ENCODE measurements around the gene CRISP3.
"Not testable (repeated sequence)": the region's sequence is repeated elsewhere in the genome, so short reads cannot be mapped to it uniquely, and the experiment has no call there.

CRISP3 gene

GRCh38 chr6:49744259-49744658, at the start of gene CRISP3:
Gene CRISP3 (minus strand): TSS chr6:49744388. CDS start chr6:49744367, 21 bp downstream.
- no peak for DNase-seq (ENCODE audit: low spot score)

- no peak for DNase-seq (ENCODE audit: low spot score)
These were observed 46.2 kb upstream of the CRISP3 start for GRCh38 chr6:49790341-49790740.

GRCh38 chr6:49787176-49787575, 43.0 kb upstream of the CRISP3 start, which contains the start of gene PGK2:
Gene PGK2 (minus strand): TSS chr6:49787285. CDS start chr6:49787187, 98 bp downstream.
- DNase-seq (ENCODE audit: low spot score) = no peak

DNA sequence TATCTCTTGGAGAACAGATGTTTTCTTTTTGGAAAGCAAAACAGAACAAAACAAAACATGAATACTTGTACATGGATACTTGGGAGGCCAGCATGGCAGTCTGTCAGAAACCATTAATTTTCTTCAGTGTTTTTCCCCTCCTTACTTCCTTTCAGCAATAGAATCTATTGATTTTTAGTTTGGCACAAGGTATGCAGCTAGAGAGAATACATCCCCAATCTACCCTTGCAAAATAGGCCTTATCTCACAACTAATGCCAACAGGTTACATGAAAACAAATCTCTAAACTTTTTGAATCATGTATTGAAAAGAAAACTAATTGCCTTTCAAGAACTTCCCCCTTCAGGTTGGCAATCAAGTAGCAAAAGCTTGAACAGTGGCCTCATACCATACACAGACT, 40.1 kb upstream of the CRISP3 start:
- no peak for DNase-seq (ENCODE audit: low spot score)

DNA sequence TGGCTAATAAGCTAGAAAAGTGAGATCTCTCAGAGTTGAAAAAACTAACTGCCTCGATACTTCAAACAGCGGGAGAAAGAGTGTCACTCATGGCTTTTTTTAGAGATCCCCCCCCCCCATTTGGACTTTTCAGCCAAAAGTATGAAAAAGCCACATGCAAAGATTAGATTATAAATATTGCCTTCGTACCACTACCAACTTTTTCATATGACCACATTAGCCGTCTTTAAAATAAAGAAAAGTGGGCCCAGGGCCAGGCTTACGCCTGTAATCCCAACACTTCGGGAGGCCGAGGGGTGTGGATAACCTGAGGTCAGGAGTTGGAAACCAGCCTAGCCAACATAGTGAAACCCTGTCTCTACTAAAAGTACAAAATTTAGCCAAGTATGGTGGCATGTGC, 38.5 kb upstream of the CRISP3 start:
- DNase-seq (ENCODE audit: low spot score) = no peak

DNA sequence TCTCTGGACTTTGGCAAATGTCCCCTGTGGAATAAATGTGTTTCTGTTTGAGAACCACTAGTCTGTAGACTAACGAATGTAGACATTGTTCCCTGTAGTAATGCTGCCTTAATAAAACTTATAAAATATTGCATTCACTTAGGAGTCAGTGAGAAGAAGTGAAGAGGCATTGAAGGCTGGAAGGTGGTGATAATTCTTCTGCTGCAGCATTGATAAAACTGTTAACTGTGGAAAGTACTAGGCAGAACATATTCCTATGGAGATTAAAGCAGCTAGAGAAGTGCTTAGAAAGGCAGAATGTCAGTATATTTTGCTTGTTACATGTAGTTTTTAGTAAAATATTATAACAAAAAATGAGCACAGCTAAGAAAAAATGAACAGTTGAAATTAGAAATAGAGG, 38.1 kb upstream of the CRISP3 start:
- DNase-seq (ENCODE audit: low spot score) = no peak

DNA sequence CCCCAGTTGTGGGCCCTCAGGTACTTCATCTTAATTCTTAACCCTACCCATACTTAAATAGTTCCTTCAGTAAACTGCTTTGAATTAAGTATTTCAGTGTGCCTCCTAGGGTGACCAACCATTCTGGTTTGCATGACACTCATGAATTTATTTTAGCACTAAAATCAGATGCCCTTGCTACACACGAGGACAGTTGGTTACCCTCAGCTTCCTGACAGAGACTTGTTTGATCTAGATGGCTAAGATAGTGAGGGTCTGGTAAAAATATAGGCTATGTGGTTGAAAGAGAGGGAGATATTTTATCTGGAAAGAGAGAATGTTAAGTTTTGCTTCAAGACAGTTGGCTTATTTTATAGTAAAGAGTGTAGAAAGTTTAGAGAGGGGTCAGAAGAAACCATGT, 32.3 kb upstream of the CRISP3 start:
- no peak for DNase-seq (ENCODE audit: low spot score)

DNA sequence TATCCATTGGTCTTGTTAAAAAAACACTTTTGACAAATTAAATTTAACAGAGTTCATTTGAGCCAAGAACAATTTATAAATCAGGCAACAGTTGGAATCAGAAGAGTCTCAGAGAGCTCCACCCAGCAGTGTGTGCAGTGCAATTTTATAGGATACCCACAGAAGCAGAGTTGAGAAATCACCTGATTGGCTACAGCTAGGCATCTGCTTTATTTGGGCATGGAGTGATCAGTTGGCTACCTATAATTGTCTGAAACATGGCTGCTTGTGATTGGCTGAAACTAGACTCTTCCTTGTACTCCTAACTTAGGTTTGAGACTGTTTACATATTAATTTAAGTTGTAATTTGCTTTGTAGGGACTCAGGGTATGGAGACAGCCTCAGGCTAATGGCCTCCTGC, 30.9 kb upstream of the CRISP3 start:
- DNase-seq (ENCODE audit: low spot score) = no peak

DNA sequence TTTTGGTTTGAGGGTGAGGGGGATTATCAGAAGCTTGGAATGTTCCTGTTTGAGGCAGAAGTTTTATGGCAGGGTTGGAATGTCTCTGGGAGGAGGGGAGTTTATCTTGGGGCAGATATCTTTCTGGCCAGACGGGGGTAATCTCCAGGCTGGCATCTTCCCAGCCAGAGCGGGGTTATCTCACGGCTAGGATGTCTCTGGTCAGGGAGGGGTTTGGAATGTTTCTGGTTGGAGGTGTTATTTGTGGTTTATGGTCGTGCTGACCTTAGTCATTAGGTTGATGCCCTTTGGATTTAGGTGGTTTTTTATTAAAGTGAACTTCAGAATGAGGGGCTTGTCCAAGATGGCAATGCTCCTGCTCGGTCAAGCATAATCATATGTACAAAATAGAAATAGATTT, 28.1 kb upstream of the CRISP3 start:
- DNase-seq (ENCODE audit: low spot score) = no peak

GRCh38 chr6:49766762-49767161, 22.6 kb upstream of the CRISP3 start:
- DNase-seq (ENCODE audit: low spot score) = no peak

DNA sequence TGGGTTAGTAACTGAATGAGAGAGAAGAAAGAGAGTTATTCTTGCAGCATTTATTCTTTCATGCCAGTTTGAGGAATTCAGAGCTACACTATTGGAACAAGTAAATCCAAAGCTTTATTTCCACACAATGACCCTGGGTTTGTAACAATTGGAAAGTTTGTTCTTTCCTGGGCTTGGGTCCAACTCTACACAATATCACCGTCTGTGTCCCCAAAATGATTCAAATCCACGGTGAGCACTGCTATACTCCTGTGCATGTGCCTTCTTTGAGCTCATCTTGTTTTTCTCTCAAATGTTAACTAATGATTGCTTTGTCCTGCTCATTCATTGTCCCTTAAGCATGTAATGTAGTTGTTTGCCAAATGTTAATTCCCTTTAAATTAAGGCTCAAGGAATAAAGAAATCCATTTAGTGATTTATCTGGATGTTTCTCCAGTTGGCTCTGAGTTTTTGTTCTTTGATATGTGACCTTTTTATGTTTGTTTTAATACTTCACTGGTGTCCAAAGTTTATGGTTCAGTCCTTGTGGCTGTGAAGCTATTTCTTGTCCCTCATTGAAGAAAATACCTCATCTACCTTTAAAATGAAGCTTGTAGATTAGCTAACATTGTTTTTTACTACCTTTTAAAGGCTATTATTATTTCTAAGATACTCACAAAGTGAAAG, 20.5 kb upstream of the CRISP3 start:
- no peak for DNase-seq (ENCODE audit: low spot score)

DNA sequence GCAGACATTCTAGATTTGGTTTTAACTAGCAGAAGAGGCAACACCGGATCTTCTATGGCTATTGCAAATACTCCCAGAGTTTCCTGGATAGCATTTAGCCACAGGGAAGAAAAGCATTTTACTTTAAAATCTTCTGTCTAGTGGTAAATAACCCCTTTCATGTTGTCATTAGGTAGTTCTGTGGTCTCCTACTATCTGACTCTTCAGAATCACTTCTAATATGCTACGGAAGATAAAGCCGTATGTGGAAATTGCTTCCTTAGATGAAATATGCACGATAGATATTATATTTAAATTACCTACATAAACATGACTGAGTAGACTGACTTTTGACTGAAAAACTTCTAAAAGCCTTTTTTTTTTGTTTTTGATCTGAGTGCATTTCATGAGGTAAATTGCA, 759 bp downstream of the CRISP3 start:
- DNase-seq (ENCODE audit: low spot score) = no peak

DNA sequence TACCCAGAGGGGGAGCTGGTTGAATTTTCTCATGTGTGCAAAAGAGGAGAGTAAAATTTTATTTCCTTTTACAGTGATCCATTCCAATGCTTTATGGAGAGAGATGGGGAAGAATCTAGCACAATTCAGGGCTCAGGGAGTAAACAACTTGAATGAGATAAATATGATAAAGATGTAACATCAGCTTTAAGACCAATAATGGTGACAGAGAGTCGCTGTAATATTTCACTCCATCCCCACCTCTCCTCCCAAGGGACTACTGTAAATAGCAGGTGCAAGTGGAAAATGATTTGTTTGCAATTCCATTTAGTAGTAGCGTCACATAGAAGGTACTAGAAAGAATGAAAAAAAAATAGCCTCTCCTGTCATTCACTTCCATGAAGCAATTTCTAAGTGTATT, 4.8 kb downstream of the CRISP3 start:
- DNase-seq (ENCODE audit: low spot score) = no peak

DNA sequence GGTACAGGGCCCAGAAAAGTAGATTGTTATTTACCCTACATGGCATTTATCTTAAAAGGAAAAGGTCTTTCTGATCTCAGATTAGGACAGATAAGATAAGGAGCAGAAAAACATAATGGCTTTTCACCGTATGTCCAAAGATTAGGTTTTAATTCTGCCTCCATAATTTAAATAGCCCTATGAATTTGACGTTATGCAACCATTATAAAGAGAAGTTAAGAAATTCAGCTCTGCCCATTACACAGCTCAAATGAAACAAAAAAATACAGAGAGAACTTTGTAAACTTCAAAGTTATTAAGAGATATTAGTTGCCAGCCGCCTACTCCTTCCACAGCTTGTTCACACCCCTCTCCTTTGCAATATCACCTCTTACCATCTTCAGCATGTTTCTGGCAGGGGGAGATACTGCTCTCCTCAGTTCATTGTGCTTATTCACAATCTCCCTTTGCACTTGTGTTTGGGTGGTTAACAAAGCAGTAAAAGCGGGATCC, 8.1 kb downstream of the CRISP3 start:
- no peak for DNase-seq (ENCODE audit: low spot score)

DNA sequence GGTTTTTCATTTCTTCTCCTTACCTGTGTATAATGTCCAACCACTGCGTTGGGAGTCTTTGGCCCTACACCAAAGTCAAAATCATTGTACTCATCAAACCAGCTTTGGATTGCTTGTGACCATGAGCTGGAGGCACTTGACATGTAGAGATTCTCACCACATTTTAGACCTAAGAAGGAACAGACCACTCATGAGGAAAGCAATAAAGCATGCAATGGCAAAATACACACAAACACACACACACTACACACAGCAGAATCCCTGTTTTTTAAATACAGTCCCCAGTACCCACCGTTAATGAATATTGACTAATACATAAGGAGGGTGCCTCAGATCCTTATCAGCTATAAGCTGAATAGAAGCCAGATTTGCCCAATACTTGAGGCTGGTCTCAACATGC, 10.5 kb downstream of the CRISP3 start:
- DNase-seq (ENCODE audit: low spot score) = no peak

DNA sequence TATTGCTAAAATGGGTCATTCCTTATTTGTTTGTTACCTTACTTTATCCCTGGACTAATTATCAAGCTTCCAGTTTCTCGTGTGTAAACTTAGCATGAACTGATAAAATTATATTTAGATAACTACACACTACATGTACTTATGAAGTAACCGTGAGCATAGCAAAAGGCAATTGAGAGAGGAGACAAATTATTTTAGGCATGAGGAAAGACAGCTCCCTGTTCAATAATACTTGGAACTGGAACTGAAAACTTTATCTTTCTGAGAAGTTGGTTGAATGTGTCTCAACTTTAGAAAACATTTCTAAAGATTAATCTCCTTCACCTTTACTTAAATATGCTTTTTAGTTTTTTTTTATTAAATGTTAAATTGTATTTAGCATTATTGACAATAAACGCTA, 11.4 kb downstream of the CRISP3 start:
- DNase-seq (ENCODE audit: low spot score) = no peak

GRCh38 chr6:49730251-49730650, 13.9 kb downstream of the CRISP3 start:
- DNase-seq (ENCODE audit: low spot score) = no peak

GRCh38 chr6:49723917-49724316, 20.3 kb downstream of the CRISP3 start:
- not testable (repeated sequence) for DNase-seq (ENCODE audit: low spot score)

- no peak for DNase-seq (ENCODE audit: low spot score)
These were observed 22.9 kb downstream of the CRISP3 start for GRCh38 chr6:49721297-49721696.

DNA sequence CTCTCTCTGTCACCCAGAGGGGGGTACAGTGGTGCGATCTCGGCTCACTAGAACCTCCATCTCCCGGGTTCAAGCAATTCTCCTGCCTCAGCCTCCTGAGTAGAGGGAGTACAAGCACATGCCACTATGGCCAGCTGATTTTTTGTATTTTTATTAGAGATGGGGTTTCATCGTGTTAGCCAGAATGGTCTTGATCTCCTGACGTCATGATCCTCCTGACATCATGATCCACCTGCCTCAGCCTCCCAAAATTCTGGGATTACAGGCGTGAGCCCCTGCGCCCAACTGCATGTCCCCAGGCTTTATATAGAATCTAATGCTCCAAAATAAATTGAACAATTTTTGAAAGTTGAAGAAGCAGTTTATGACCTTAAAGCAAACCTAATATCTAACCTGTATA, 23.8 kb downstream of the CRISP3 start:
- DNase-seq (ENCODE audit: low spot score) = no peak

- no peak for DNase-seq (ENCODE audit: low spot score)
These were observed 30.8 kb downstream of the CRISP3 start, which contains the start of gene CRISP2 for GRCh38 chr6:49713346-49713745. Gene CRISP2 (minus strand): TSS chr6:49713543. CDS start chr6:49709196, 4,347 bp downstream.

GRCh38 chr6:49698478-49698877, 45.7 kb downstream of the CRISP3 start:
- no peak for DNase-seq (ENCODE audit: low spot score)

DNA sequence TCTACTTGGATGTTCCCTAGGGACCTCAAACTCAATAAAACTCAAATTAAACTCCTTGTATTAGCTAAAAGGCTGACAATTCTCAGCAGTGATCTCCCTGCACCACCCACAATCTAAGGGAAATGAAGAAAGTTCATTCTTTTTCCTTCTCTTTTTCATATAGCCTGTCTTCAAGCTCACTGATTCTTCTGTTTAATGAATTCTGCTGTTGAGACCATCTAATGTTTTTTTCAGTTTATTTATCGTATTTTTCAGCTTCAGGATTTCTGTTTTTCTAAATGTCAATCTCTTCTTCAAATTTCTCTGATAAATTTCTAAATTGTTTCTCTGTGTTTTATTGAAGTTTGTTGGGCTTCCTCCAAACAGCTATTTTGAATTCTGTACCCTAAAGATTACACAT, 50.7 kb downstream of the CRISP3 start:
- DNase-seq (ENCODE audit: low spot score) = no peak

- no peak for DNase-seq (ENCODE audit: low spot score)
These were observed 51.7 kb downstream of the CRISP3 start for GRCh38 chr6:49692534-49692933.

Data from kidney tubule cell (primary cell).